ENCODE data around the gene AVP.

DNA sequence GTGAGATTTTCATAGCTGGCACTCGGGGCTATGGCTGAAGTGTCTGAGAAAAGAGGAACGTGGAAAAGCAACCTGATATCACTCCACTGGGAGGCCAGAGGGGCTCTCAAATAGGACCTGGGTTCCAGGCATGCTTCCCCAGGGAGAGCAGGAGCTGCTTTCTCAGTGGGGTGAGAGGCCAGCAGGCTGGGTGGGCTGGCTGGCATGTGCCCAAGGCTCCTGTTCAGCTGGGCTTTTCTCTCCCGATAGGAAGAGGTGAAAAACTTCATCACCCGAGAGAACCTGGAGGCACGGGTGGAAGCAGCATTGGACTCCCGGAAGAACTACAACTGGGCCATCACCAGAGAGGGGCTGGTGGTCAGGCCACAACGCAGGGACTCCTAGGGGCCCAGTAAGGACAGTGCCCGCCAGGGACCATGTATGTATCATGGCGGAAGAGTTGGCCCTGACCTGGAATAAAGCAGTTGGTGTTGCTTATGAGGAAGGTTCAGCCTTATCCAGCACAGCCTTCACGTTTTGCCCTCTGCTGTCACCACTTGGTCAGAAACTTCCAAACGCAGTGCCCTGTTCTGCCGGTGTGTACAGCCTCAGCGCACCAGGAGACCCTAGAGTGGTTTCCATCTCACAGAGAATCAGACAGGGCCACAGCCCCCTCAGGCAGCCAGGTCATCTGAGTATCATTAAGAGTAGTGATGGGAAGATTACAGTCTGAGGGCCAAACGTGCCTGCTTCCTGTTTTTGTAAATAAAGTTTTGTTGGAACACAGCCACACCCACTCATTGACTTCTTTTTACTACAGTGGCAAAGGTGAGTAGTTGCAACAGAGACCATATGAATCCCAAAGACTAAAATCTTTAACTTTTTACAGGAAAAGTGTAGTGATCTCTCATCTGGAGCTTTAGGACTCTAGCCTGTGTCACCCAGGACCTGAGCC, 36.8 kb downstream of the AVP start:
- TF ChIP-seq EP300 (IDR thresholded peaks at IDR 0.05) (no peak), MAZ (IDR thresholded peaks at IDR 0.05; ENCODE audit: borderline replicate concordance, low read depth, low read length) (no peak), ZSCAN20 (CRISPR knock-in tag; IDR thresholded peaks at IDR 0.05) (no peak)
- TF ChIP-seq, protein P1, sequence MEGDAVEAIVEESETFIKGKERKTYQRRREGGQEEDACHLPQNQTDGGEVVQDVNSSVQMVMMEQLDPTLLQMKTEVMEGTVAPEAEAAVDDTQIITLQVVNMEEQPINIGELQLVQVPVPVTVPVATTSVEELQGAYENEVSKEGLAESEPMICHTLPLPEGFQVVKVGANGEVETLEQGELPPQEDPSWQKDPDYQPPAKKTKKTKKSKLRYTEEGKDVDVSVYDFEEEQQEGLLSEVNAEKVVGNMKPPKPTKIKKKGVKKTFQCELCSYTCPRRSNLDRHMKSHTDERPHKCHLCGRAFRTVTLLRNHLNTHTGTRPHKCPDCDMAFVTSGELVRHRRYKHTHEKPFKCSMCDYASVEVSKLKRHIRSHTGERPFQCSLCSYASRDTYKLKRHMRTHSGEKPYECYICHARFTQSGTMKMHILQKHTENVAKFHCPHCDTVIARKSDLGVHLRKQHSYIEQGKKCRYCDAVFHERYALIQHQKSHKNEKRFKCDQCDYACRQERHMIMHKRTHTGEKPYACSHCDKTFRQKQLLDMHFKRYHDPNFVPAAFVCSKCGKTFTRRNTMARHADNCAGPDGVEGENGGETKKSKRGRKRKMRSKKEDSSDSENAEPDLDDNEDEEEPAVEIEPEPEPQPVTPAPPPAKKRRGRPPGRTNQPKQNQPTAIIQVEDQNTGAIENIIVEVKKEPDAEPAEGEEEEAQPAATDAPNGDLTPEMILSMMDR (IDR thresholded peaks at IDR 0.05): no peak
- TF ChIP-seq, protein P2, sequence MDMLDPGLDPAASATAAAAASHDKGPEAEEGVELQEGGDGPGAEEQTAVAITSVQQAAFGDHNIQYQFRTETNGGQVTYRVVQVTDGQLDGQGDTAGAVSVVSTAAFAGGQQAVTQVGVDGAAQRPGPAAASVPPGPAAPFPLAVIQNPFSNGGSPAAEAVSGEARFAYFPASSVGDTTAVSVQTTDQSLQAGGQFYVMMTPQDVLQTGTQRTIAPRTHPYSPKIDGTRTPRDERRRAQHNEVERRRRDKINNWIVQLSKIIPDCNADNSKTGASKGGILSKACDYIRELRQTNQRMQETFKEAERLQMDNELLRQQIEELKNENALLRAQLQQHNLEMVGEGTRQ (IDR thresholded peaks at IDR 0.05): no peak

All from A549 (cell line).